Amniotic epithelial cell (primary cell): ENCODE measurements around the gene GOLGA8K.
"Not testable (repeated sequence)": the region's sequence is repeated elsewhere in the genome, so short reads cannot be mapped to it uniquely, and the experiment has no call there.

ENCODE experiments used
- DNase-seq: peaks from one replicate; pipeline ENCODE4 v3.0.0-alpha.2; 2010; ENCODE audit warnings: low read depth

GOLGA8K gene

GRCh38 chr15:32352748-32353147 lies 50.3 kb downstream of the GOLGA8K start:
- not testable (repeated sequence) for DNase-seq

- DNase-seq = not testable (repeated sequence)
Measured at GRCh38 chr15:32350563-32351220, 52.4 kb downstream of the GOLGA8K start.

- not testable (repeated sequence) for DNase-seq
Measured at GRCh38 chr15:32347037-32347436, 56.1 kb downstream of the GOLGA8K start.

GRCh38 chr15:32345978-32346547 lies 57.0 kb downstream of the GOLGA8K start:
- DNase-seq = not testable (repeated sequence)

- DNase-seq = not testable (repeated sequence)
Measured at GRCh38 chr15:32343921-32344320, 59.2 kb downstream of the GOLGA8K start.
